OCI-LY7 (cell line): ENCODE results near the gene TMPRSS6. TPM values are rescaled to one million over a fixed set of nuclear protein-coding genes. Genes with fewer than 3 reads are reported as not detected.

Experiments used
- BruUV-seq: library from RNA; stranded (reverse); fragments of 400-500 nt; replicated peaks from 2 replicates; lab custom pipeline; 2021; lab: Mats Ljungman, UMichigan
- CTCF ChIA-PET: fragments of 300-600 bp; sonication (Branson Sonifier 250); formaldehyde crosslinking; loops from one replicate; lab custom pipeline; 2022; ENCODE audit warnings: antibody characterized with exemption; ENCODE audit not compliant: unreplicated experiment; lab: Charles Lee
- POLR2A ChIA-PET: fragments of 300-600 bp; sonication (Branson Sonifier 250); formaldehyde crosslinking; loops from one replicate; lab custom pipeline; 2022; ENCODE audit warnings: antibody characterized with exemption; lab: Charles Lee
- DNase-seq: peaks from one replicate; pipeline ENCODE4 v3.0.0-alpha.2; 2015; ENCODE audit warnings: low spot score
- H2AFZ ChIP-seq: fragments of 200-600 bp; sonication (generic), shearing (Covaris generic); 2 replicates; pipeline ENCODE4 v1.6.1; 2014; ENCODE audit warnings: mild to moderate bottlenecking, antibody characterized with exemption, low read length, moderate library complexity
- H3K27ac ChIP-seq: fragments of 200-600 bp; sonication (generic); 2 replicates; pipeline ENCODE4 v1.5.1; 2014; ENCODE audit warnings: mixed run types, low read depth, mild to moderate bottlenecking, moderate library complexity, low read length, inconsistent platforms; ENCODE audit not compliant: poor library complexity, severe bottlenecking
- H3K36me3 ChIP-seq: fragments of 200-600 bp; sonication (generic); 2 replicates; pipeline ENCODE4 v1.6.1; 2014; ENCODE audit warnings: mild to moderate bottlenecking, antibody characterized with exemption, low read length, moderate library complexity, mixed read lengths; ENCODE audit not compliant: insufficient read depth
- H3K4me1 ChIP-seq: fragments of 200-600 bp; sonication (generic); 2 replicates; pipeline ENCODE4 v1.5.1; 2014; ENCODE audit warnings: mild to moderate bottlenecking, low read length; ENCODE audit not compliant: insufficient read depth, poor library complexity, severe bottlenecking
- H3K4me2 ChIP-seq: fragments of 200-600 bp; sonication (generic); 2 replicates; pipeline ENCODE4 v1.6.1; 2014; ENCODE audit warnings: mild to moderate bottlenecking, low read length
- H3K4me3 ChIP-seq: fragments of 200-600 bp; sonication (generic); 2 replicates; pipeline ENCODE4 v1.5.1; 2014; ENCODE audit warnings: mild to moderate bottlenecking, low read depth, low read length; ENCODE audit not compliant: poor library complexity, severe bottlenecking
- H3K79me2 ChIP-seq: fragments of 200-600 bp; sonication (generic); 2 replicates; pipeline ENCODE4 v1.6.1; 2016; ENCODE audit warnings: low read depth, mild to moderate bottlenecking, low read length, moderate library complexity, mixed read lengths; ENCODE audit not compliant: insufficient read depth
- H3K9me2 ChIP-seq: fragments of 200-600 bp; sonication (generic); 2 replicates; pipeline ENCODE4 v1.6.1; 2016; ENCODE audit warnings: mild to moderate bottlenecking, low read length, mixed read lengths; ENCODE audit not compliant: insufficient read depth
- H3K9me3 ChIP-seq: fragments of 200-600 bp; sonication (generic); 2 replicates; pipeline ENCODE4 v1.6.1; 2014; ENCODE audit warnings: mild to moderate bottlenecking, mixed run types, low read length, mixed read lengths
- H4K20me1 ChIP-seq: fragments of 200-600 bp; sonication (generic); 2 replicates; pipeline ENCODE4 v1.6.1; 2014; ENCODE audit warnings: mild to moderate bottlenecking, antibody characterized with exemption, low read length, moderate library complexity, mixed read lengths; ENCODE audit not compliant: insufficient read depth
- EZH2phosphoT487 ChIP-seq: fragments of 200-600 bp; sonication (generic); IDR thresholded peaks from 2 replicates; pipeline ENCODE4 v1.6.1; 2018; ENCODE audit warnings: low read depth, borderline replicate concordance, mild to moderate bottlenecking, mixed run types, antibody characterized with exemption, low read length, moderate library complexity, mixed read lengths
- intact Hi-C: fragments of 100-400 bp; cut with micrococcal nuclease; formaldehyde crosslinking; loops from one replicate; pipeline ENCODE4 v1.10.0; 2022; ENCODE audit not compliant: unreplicated experiment
- total RNA-seq, 2 experiments: library from RNA; depleted of rRNA in 1 of 2; stranded (reverse); fragments of >200 nt in 1 of 2; shearing (Covaris generic) in 1 of 2; gene quantifications; 2 replicates each; pipeline ENCODE4 v1.2.3, GENCODE V29; 2014 to 2022
- TF ChIP-seq, protein P1 (sequence below): fragments of 200-600 bp; sonication (generic); conservative IDR thresholded peaks from 2 replicates; pipeline ENCODE4 v1.5.1; 2014; ENCODE audit warnings: mild to moderate bottlenecking, antibody characterized with exemption, low read length, moderate library complexity, mixed read lengths

TMPRSS6 gene
- total RNA-seq, 2 experiments from 2014 or later, result not detected

DNA sequence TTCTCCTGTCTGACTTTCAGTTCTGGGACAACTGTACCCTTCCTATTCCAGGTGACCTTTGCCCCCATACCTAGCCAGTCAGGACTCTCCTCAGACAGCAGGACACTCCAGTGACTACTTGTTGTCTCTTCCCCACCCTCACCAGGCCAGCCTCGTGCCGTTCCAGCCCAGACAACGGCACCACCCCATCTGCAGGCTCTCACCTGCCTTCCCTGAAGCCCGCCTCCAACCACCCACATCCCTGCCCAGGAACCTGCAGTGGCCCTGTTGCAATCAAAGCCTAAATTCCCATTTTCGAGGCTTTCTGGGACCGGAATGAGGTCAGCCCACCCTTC, 36.5 kb upstream of the TMPRSS6 start:
- Histone ChIP-seq H3K4me3 (no peak overlapping the region), H3K36me3 (no peaks in the 10 kb centered on the region), H3K9me2 (no peaks in the 10 kb centered on the region), H3K27ac (no peak overlapping the region), H2AFZ (no peak overlapping the region), H3K79me2 (no peaks in the 10 kb centered on the region), H3K4me2 (no peak overlapping the region), H3K9me3 (no peaks in the 10 kb centered on the region; the same call in 1 of the 2 replicates), H4K20me1 (no peaks in the 10 kb centered on the region), H3K4me1 (no peaks in the 10 kb centered on the region)
- ChIA-PET CTCF (no interaction called here), POLR2A (no interaction called here)
- BruUV-seq, result no TSS peak
- intact Hi-C loops, result no loop called here
- DNase-seq, result no peak
- no peak for TF ChIP-seq EZH2phosphoT487
- TF ChIP-seq, protein P1, sequence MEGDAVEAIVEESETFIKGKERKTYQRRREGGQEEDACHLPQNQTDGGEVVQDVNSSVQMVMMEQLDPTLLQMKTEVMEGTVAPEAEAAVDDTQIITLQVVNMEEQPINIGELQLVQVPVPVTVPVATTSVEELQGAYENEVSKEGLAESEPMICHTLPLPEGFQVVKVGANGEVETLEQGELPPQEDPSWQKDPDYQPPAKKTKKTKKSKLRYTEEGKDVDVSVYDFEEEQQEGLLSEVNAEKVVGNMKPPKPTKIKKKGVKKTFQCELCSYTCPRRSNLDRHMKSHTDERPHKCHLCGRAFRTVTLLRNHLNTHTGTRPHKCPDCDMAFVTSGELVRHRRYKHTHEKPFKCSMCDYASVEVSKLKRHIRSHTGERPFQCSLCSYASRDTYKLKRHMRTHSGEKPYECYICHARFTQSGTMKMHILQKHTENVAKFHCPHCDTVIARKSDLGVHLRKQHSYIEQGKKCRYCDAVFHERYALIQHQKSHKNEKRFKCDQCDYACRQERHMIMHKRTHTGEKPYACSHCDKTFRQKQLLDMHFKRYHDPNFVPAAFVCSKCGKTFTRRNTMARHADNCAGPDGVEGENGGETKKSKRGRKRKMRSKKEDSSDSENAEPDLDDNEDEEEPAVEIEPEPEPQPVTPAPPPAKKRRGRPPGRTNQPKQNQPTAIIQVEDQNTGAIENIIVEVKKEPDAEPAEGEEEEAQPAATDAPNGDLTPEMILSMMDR, result no peak

DNA sequence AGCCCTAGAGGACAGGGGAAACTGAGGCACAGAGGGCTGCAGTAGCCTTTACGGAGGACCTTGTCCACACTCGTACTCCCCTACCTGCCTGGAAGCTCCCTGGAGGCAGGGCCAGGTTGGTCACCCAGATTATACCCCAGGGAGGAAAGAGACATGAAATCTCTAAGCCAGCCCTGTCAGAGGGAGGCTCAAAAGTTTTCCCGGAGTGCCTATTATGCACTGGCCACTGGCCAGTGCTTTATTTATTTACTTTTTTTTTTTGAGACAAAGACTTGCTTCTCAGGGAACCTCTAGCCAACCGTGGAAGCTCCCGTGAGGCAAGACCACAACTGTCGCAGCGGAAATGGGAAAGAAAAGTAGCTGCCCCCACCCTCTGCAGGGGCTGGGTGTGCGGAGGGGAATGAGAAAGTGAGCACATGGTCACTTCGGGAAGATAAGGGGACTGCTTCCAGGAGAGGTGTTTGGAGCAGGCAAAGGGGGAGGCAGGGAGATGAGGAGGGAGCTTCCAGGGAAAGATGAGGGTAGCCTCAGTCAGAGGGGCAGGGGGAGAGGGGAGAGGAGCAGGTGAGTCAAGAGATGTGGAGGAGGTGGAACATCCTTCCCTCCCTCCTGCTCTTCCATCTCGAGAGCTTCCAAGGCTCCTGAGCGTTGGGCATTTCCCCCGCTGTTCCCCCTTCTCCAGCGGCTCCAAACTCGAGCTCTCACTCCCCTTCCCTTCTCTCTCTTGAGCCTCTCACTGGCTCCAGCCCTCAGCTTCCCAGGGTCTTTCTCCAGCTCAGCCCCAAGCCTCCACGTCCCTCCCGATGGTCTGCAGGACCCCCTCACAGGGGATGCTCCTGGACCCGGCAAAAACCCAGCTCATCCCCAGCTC, 35.9 kb upstream of the TMPRSS6 start:
- Histone ChIP-seq H3K9me2 (no peaks in the 10 kb centered on the region), H4K20me1 (no peaks in the 10 kb centered on the region), H2AFZ (no peak overlapping the region), H3K79me2 (no peaks in the 10 kb centered on the region), H3K9me3 (no peaks in the 10 kb centered on the region), H3K4me1 (no peaks in the 10 kb centered on the region), H3K36me3 (no peaks in the 10 kb centered on the region), H3K4me3 (no peak overlapping the region), H3K4me2 (no peak overlapping the region), H3K27ac (no peak overlapping the region)
- TF ChIP-seq, protein P1, result no peak
- TF ChIP-seq EZH2phosphoT487, result no peak
- CTCF ChIA-PET, result interaction anchor here (0.5 to 0.6 kb wide), 2 partner anchors 11 to 524 kb away, joined by 3 to 4 read pairs; no protein-coding TSS in a partner anchor
- BruUV-seq, result no TSS peak
- POLR2A ChIA-PET, result no interaction called here
- intact Hi-C loops, result no loop called here
- no peak for DNase-seq

DNA sequence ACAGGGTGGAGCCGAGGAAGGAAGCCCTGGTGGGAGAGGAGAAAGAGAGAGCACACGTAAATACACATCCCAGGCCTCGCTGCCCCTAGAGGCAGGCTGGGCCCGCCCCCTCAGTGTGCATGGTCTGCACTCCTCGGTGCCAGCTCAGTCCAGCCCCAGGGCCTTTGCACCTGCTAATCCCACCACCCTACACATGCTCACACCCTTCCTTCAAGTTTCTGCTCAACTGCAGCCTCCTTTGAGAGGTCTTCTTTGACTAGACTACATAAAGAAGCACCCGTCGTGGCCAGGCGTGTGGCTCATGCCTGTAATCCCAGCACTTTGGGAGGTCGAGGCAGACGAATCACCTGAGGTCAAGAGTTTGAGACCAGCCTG, 34.7 kb upstream of the TMPRSS6 start:
- H3K9me2 ChIP-seq, result no peaks in the 10 kb centered on the region
- no peaks in the 10 kb centered on the region for H3K79me2 ChIP-seq
- CTCF ChIA-PET, result no interaction called here
- no peak overlapping the region for H2AFZ ChIP-seq
- no peaks in the 10 kb centered on the region for H3K4me1 ChIP-seq
- H3K9me3 ChIP-seq, result no peaks in the 10 kb centered on the region
- POLR2A ChIA-PET, result no interaction called here
- no peak overlapping the region for H3K4me3 ChIP-seq
- intact Hi-C loops, result no loop called here
- TF ChIP-seq, protein P1, result no peak
- TF ChIP-seq EZH2phosphoT487, result no peak
- H3K4me2 ChIP-seq, result no peak overlapping the region
- BruUV-seq, result no TSS peak
- no peak overlapping the region for H3K27ac ChIP-seq
- DNase-seq, result no peak
- no peaks in the 10 kb centered on the region for H4K20me1 ChIP-seq
- H3K36me3 ChIP-seq, result no peaks in the 10 kb centered on the region
